Gastrocnemius medialis (tissue), 4 donors: ENCODE measurements around the gene NUDT5.

Source experiments
- POLR2A ChIP-seq, 2 donors: fragments of 450-650 bp; IDR thresholded peaks; one replicate each; pipeline ENCODE4 v1.6.1; 2017; ENCODE audit warnings: antibody characterized with exemption in 2 of 2, mild to moderate bottlenecking in 2 of 2, moderate library complexity in 2 of 2
- TF ChIP-seq, protein P1 (sequence below), 5 experiments: fragments of 450-650 bp in 3 of 5; fragments of 200-600 bp in 2 of 5; sonication (generic) in 2 of 5; IDR thresholded peaks in 4 of 5; conservative IDR thresholded peaks in 1 of 5; 1 replicate in 4 of 5; 2 replicates in 1 of 5; pipeline ENCODE4 v1.5.1; 2016 to 2019; ENCODE audit warnings: antibody characterized with exemption in 5 of 5, mild to moderate bottlenecking in 3 of 5, moderate library complexity in 3 of 5

DNA sequence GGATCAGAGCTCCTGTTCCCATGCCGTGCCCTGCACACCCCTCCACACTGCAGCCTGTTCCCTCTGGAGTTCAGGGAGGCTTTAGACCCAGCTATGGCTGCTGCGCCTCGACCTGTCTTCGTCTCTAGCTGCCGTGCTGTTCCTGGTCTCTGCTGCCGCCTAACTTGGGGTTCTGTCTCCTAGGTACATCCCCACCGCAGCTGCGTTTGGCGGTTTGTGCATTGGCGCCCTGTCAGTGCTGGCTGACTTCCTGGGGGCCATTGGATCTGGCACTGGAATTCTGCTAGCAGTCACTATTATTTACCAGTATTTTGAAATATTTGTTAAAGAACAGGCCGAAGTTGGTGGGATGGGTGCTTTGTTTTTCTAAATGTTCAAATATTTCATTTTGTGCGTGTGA is 31.6 kb downstream of the NUDT5 start:
- TF ChIP-seq, protein P1, sequence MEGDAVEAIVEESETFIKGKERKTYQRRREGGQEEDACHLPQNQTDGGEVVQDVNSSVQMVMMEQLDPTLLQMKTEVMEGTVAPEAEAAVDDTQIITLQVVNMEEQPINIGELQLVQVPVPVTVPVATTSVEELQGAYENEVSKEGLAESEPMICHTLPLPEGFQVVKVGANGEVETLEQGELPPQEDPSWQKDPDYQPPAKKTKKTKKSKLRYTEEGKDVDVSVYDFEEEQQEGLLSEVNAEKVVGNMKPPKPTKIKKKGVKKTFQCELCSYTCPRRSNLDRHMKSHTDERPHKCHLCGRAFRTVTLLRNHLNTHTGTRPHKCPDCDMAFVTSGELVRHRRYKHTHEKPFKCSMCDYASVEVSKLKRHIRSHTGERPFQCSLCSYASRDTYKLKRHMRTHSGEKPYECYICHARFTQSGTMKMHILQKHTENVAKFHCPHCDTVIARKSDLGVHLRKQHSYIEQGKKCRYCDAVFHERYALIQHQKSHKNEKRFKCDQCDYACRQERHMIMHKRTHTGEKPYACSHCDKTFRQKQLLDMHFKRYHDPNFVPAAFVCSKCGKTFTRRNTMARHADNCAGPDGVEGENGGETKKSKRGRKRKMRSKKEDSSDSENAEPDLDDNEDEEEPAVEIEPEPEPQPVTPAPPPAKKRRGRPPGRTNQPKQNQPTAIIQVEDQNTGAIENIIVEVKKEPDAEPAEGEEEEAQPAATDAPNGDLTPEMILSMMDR (IDR thresholded peaks at IDR 0.05 in 4 of 5, conservative IDR thresholded peaks at IDR 0.05 in 1 of 5), result no peak
- TF ChIP-seq POLR2A (IDR thresholded peaks at IDR 0.05), result no peak
